ENCODE measurements around the gene PTPRM. TPM values are rescaled to one million over a fixed set of nuclear protein-coding genes. Genes with fewer than 3 reads are reported as not detected.

PTPRM gene
- total RNA-seq, 4 donors from 2014 or later = 21.4 to 41.8 (median 29.6) TPM

- TF ChIP-seq POLR2A (IDR thresholded peaks at IDR 0.05) = no peak
- TF ChIP-seq, protein P1, sequence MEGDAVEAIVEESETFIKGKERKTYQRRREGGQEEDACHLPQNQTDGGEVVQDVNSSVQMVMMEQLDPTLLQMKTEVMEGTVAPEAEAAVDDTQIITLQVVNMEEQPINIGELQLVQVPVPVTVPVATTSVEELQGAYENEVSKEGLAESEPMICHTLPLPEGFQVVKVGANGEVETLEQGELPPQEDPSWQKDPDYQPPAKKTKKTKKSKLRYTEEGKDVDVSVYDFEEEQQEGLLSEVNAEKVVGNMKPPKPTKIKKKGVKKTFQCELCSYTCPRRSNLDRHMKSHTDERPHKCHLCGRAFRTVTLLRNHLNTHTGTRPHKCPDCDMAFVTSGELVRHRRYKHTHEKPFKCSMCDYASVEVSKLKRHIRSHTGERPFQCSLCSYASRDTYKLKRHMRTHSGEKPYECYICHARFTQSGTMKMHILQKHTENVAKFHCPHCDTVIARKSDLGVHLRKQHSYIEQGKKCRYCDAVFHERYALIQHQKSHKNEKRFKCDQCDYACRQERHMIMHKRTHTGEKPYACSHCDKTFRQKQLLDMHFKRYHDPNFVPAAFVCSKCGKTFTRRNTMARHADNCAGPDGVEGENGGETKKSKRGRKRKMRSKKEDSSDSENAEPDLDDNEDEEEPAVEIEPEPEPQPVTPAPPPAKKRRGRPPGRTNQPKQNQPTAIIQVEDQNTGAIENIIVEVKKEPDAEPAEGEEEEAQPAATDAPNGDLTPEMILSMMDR (IDR thresholded peaks at IDR 0.05) = no peak
- no peak overlapping the region for H3K4me3 ChIP-seq (ENCODE audit: low read depth, poor library complexity, severe bottlenecking)
- WGBS, 2 donors = 97 to 98% methylated on average over 1 of the region's 1 CpG
- DNase-seq (ENCODE audit: low spot score in 2 of 2) = no peak
- intact Hi-C loops (cut with DNase I; ENCODE audit: low total_unique reads) = no loop called here
These were observed 498.7 kb downstream of the PTPRM start for GRCh38 chr18:8065773-8066172.

GRCh38 chr18:8069708-8070107, 502.6 kb downstream of the PTPRM start:
- no peak overlapping the region for H3K4me3 ChIP-seq (ENCODE audit: low read depth, poor library complexity, severe bottlenecking)
- WGBS, 2 donors = 91 to 93% methylated on average over 8 of the region's 8 CpGs

GRCh38 chr18:8073167-8073566, 506.1 kb downstream of the PTPRM start:
- WGBS, 2 donors = 89 to 90% methylated on average over 3 of the region's 3 CpGs
- intact Hi-C loops (cut with DNase I; ENCODE audit: low total_unique reads) = no loop called here
- no peak overlapping the region for H3K4me3 ChIP-seq (ENCODE audit: low read depth, poor library complexity, severe bottlenecking)
- TF ChIP-seq, protein P1 (IDR thresholded peaks at IDR 0.05) = no peak
- no peak for TF ChIP-seq POLR2A (IDR thresholded peaks at IDR 0.05)
- DNase-seq (ENCODE audit: low spot score in 2 of 2) = no peak

More at GRCh38 chr18:8069708-8070107, 502.6 kb downstream of the PTPRM start:
- intact Hi-C loops (cut with DNase I; ENCODE audit: low total_unique reads) = no loop called here
- TF ChIP-seq, protein P1 (IDR thresholded peaks at IDR 0.05) = no peak
- no peak for TF ChIP-seq POLR2A (IDR thresholded peaks at IDR 0.05)
- no peak for DNase-seq (ENCODE audit: low spot score in 2 of 2)

- H3K4me3 ChIP-seq (ENCODE audit: low read depth, poor library complexity, severe bottlenecking) = no peak overlapping the region
- no peak for DNase-seq (ENCODE audit: low spot score in 2 of 2)
- intact Hi-C loops (cut with DNase I; ENCODE audit: low total_unique reads) = no loop called here
- TF ChIP-seq, protein P1 (IDR thresholded peaks at IDR 0.05) = no peak
- TF ChIP-seq POLR2A (IDR thresholded peaks at IDR 0.05) = no peak
These were observed 513.0 kb downstream of the PTPRM start for GRCh38 chr18:8080092-8080491.

- DNase-seq (ENCODE audit: low spot score in 2 of 2) = no peak
- WGBS, 2 donors = 24 to 43% methylated on average over 1 of the region's 1 CpG
- intact Hi-C loops (cut with DNase I; ENCODE audit: low total_unique reads) = no loop called here
- H3K4me3 ChIP-seq (ENCODE audit: low read depth, poor library complexity, severe bottlenecking) = no peak overlapping the region
- TF ChIP-seq, protein P1 (IDR thresholded peaks at IDR 0.05) = no peak
- no peak for TF ChIP-seq POLR2A (IDR thresholded peaks at IDR 0.05)
These were observed 514.2 kb downstream of the PTPRM start for GRCh38 chr18:8081267-8081666.

DNA sequence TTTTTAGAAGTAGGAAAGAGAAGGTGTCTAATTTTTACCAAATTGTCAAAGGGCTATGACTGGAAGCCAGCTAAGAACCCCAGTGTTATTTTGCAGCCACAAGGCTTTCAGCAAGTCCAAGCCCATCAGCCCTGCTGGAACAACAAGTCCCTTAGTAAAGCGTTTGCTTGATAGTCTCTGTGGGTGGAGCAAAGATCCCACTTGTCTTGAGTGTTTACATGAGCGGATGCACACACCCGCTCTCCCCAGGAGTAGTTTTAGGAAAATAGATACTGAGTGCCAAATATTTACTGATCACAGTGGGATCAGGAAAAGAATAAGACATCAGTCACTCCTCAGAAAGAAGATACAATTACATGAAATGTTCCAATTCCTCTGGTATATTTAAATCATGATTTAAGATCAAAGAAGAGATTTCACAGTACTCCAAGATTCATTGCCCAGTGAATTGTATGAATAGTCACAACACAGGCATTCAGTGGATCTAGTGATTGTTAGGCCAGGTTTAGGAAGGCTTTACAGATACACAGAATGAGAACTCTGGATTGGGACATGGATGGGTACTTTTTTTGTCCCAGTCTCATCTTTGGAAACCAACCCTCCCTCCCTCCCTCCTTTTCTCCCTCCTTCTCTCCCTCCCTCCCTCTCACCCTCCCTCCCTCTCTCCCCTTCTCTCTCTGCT, 514.9 kb downstream of the PTPRM start:
- intact Hi-C loops (cut with DNase I; ENCODE audit: low total_unique reads) = no loop called here
- TF ChIP-seq, protein P1 (IDR thresholded peaks at IDR 0.05) = no peak
- no peak for TF ChIP-seq POLR2A (IDR thresholded peaks at IDR 0.05)
- H3K4me3 ChIP-seq (ENCODE audit: low read depth, poor library complexity, severe bottlenecking) = no peak overlapping the region
- 56 to 62% methylated on average over 3 of the region's 3 CpGs for WGBS, 2 donors
- DNase-seq (ENCODE audit: low spot score in 2 of 2) = no peak

Data from lower leg skin (tissue), 4 donors.